GM23338 (cell line): ENCODE data around the gene FAM117B. TPM values are rescaled to one million over a fixed set of nuclear protein-coding genes. Genes with fewer than 3 reads are reported as not detected.

Source experiments
- ATAC-seq: fragments of 200-7000 bp; cut with Tn5 transposase; 3 replicates; pipeline ENCODE4 v1.9.1; 2020
- DNase-seq: peaks from one replicate; pipeline ENCODE4 v3.0.0-alpha.2; 2015; ENCODE audit warnings: low spot score
- H2AFZ ChIP-seq: fragments of 200-600 bp; sonication (generic); 2 replicates; pipeline ENCODE4 v1.8.0; 2016; ENCODE audit warnings: antibody characterized with exemption, mild to moderate bottlenecking, moderate library complexity
- H3F3A ChIP-seq: fragments of 200-600 bp; sonication (generic); replicated peaks from 2 replicates; pipeline ENCODE4 v1.8.0; 2017; ENCODE audit warnings: antibody characterized with exemption, mixed run types, low read depth
- H3K27ac ChIP-seq: fragments of 200-600 bp; sonication (generic); 2 replicates; pipeline ENCODE4 v1.6.1; 2016; ENCODE audit warnings: low read depth
- H3K27me3 ChIP-seq: fragments of 200-600 bp; sonication (generic); 2 replicates; pipeline ENCODE4 v1.8.0; 2016; ENCODE audit warnings: mild to moderate bottlenecking, mixed run types, moderate library complexity; ENCODE audit not compliant: insufficient read depth
- H3K36me3 ChIP-seq: fragments of 200-600 bp; sonication (generic); 2 replicates; pipeline ENCODE4 v1.8.0; 2016; ENCODE audit warnings: mild to moderate bottlenecking; ENCODE audit not compliant: insufficient read depth
- H3K4me1 ChIP-seq: fragments of 200-600 bp; sonication (generic); 2 replicates; pipeline ENCODE4 v1.8.0; 2016; ENCODE audit warnings: mild to moderate bottlenecking, moderate library complexity; ENCODE audit not compliant: insufficient read depth
- H3K4me2 ChIP-seq: fragments of 200-600 bp; sonication (generic); 2 replicates; pipeline ENCODE4 v1.7.1; 2017; ENCODE audit warnings: mixed run types
- H3K4me3 ChIP-seq: fragments of 200-600 bp; sonication (generic); 2 replicates; pipeline ENCODE4 v1.6.1; 2016; ENCODE audit warnings: mixed run types
- H3K79me2 ChIP-seq: fragments of 200-600 bp; sonication (generic); replicated peaks from 2 replicates; pipeline ENCODE4 v1.8.0; 2017; ENCODE audit warnings: mild to moderate bottlenecking; ENCODE audit not compliant: insufficient read depth
- H3K9me2 ChIP-seq: fragments of 200-600 bp; sonication (generic); 2 replicates; pipeline ENCODE4 v1.8.0; 2017; ENCODE audit not compliant: insufficient read depth
- H4K20me1 ChIP-seq: fragments of 200-600 bp; sonication (generic); replicated peaks from 2 replicates; pipeline ENCODE4 v1.8.0; 2017; ENCODE audit warnings: mild to moderate bottlenecking; ENCODE audit not compliant: insufficient read depth
- H3K27ac Mint-ChIP-seq: 2 replicates; pipeline ENCODE4 v1.8.0; 2020; ENCODE audit warnings: inconsistent platforms, mild to moderate bottlenecking, moderate library complexity, mixed read lengths
- H3K27me3 Mint-ChIP-seq: 3 replicates; pipeline ENCODE4 v1.8.0; 2022; ENCODE audit warnings: low read depth, mild to moderate bottlenecking, moderate library complexity, mixed read lengths, inconsistent platforms; ENCODE audit not compliant: insufficient read depth, poor library complexity
- H3K36me3 Mint-ChIP-seq: 3 replicates; pipeline ENCODE4 v1.8.0; 2021; ENCODE audit warnings: low read depth, mild to moderate bottlenecking, inconsistent platforms, moderate library complexity, mixed read lengths
- H3K4me1 Mint-ChIP-seq: 3 replicates; pipeline ENCODE4 v1.8.0; 2020; ENCODE audit warnings: mild to moderate bottlenecking, inconsistent platforms, mixed read lengths
- H3K4me3 Mint-ChIP-seq: 3 replicates; pipeline ENCODE4 v1.8.0; 2021; ENCODE audit warnings: moderate library complexity, mild to moderate bottlenecking, inconsistent platforms, mixed read lengths
- H3K9me3 Mint-ChIP-seq: 3 replicates; pipeline ENCODE4 v1.8.0; 2020; ENCODE audit warnings: moderate library complexity, mild to moderate bottlenecking, inconsistent platforms, mixed read lengths
- CREB1 ChIP-seq: fragments of 250-450 bp; sonication (Bioruptor Pico); IDR thresholded peaks from 2 replicates; pipeline ENCODE4 v1.5.0; 2020; ENCODE audit warnings: low read depth, mild to moderate bottlenecking, moderate library complexity
- EZH2 ChIP-seq: fragments of 200-600 bp; sonication (generic); IDR thresholded peaks from one replicate; pipeline ENCODE4 v1.8.0; 2017; ENCODE audit warnings: antibody characterized with exemption, mild to moderate bottlenecking, low read depth; ENCODE audit not compliant: unreplicated experiment
- NANOG ChIP-seq: IDR thresholded peaks from 2 replicates; pipeline ENCODE4 v1.6.1; 2016; ENCODE audit warnings: antibody characterized with exemption, borderline replicate concordance
- POLR2AphosphoS5 ChIP-seq: IDR thresholded peaks from 2 replicates; pipeline ENCODE4 v1.6.1; 2016; ENCODE audit warnings: antibody characterized with exemption, low read depth
- ZNF114 ChIP-seq: fragments of 250-450 bp; sonication (Bioruptor Pico); IDR thresholded peaks from 2 replicates; pipeline ENCODE4 v1.5.0; 2020; ENCODE audit warnings: mild to moderate bottlenecking, moderate library complexity
- ZNF331 ChIP-seq: fragments of 250-450 bp; sonication (Bioruptor Pico); IDR thresholded peaks from 2 replicates; pipeline ENCODE4 v1.5.0; 2020; ENCODE audit warnings: low read depth, mild to moderate bottlenecking, moderate library complexity
- polyA plus RNA-seq: library from polyadenylated mRNA; unstranded; fragments of >200 nt; fragmentation: Nextera tagmentation; extraction: Ambion mirVana; gene quantifications from 2 replicates; pipeline ENCODE4 v1.2.1, GENCODE V29; 2016
- total RNA-seq: library from RNA; depleted of rRNA; stranded (reverse); fragments of >200 nt; shearing (Covaris generic); gene quantifications from 2 replicates; pipeline ENCODE4 v1.2.3, GENCODE V29; 2014
- TF ChIP-seq, protein P1 (sequence below), 2 experiments: fragments of 200-600 bp in 1 of 2; sonication (generic) in 1 of 2; conservative IDR thresholded peaks; 2 replicates each; pipeline versions ENCODE4 v1.5.1 to v1.6.1; 2016 to 2017; ENCODE audit warnings: antibody characterized with exemption in 2 of 2, low read depth in 2 of 2, mild to moderate bottlenecking in 2 of 2, moderate library complexity in 1 of 2

FAM117B gene
- total and polyA plus RNA-seq, 2 experiments from 2014 or later: 8.4 to 23.0 TPM

DNA sequence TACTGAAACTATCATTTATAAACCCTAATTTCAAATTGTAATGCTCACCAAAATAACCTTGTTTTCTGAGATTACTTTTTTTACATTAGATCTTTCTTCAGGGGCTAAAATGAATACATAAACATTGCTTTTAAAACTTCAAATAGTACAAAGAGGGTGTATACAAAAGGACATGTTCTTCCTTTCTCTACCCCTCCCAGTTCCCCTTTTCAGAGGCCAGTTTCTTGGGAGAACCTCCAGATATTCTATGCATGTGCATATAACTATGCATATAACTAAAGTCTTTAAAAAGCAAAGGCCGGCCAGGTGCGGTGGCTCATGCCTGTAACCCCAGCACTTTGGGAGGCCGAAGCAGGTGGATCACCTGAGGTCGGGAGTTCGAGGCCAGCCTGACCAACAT is 10.6 kb upstream of the FAM117B start:
- Histone ChIP-seq H3K9me2 (no peaks in the 10 kb centered on the region), H3K4me1 (no peaks in the 10 kb centered on the region), H3F3A (no peaks in the 10 kb centered on the region), H3K79me2 (no peaks in the 10 kb centered on the region), H3K4me3 (no peak overlapping the region), H3K36me3 (no peaks in the 10 kb centered on the region), H3K27me3 (no peaks in the 10 kb centered on the region), H3K4me2 (no peak overlapping the region), H2AFZ (no peak overlapping the region), H4K20me1 (no peaks in the 10 kb centered on the region), H3K27ac (no peak overlapping the region)
- Mint-ChIP-seq H3K4me3 (no peak overlapping the region), H3K36me3 (no peaks in the 10 kb centered on the region), H3K27me3 (no peaks in the 10 kb centered on the region), H3K27ac (no peak overlapping the region), H3K4me1 (no peaks in the 10 kb centered on the region), H3K9me3 (no peaks in the 10 kb centered on the region)
- TF ChIP-seq ZNF114 (CRISPR knock-in tag) (no peak), EZH2 (no peak), ZNF331 (CRISPR knock-in tag) (no peak)
- DNase-seq (no peak), ATAC-seq (no peak)

GRCh38 chr2:202627042-202627441 is 7.7 kb upstream of the FAM117B start:
- no peaks in the 10 kb centered on the region for H3K9me2 ChIP-seq
- Mint-ChIP-seq H3K9me3 (no peaks in the 10 kb centered on the region), H3K36me3 (no peaks in the 10 kb centered on the region), H3K27me3 (no peaks in the 10 kb centered on the region), H3K4me3 (no peak overlapping the region), H3K27ac (no peak overlapping the region), H3K4me1 (no peaks in the 10 kb centered on the region)
- no peak overlapping the region for H3K27ac ChIP-seq
- H3K36me3 ChIP-seq: no peaks in the 10 kb centered on the region
- TF ChIP-seq POLR2AphosphoS5 (no peak), NANOG (no peak), ZNF114 (CRISPR knock-in tag) (no peak), CREB1 (CRISPR knock-in tag) (no peak), EZH2 (no peak)
- TF ChIP-seq, protein P1, sequence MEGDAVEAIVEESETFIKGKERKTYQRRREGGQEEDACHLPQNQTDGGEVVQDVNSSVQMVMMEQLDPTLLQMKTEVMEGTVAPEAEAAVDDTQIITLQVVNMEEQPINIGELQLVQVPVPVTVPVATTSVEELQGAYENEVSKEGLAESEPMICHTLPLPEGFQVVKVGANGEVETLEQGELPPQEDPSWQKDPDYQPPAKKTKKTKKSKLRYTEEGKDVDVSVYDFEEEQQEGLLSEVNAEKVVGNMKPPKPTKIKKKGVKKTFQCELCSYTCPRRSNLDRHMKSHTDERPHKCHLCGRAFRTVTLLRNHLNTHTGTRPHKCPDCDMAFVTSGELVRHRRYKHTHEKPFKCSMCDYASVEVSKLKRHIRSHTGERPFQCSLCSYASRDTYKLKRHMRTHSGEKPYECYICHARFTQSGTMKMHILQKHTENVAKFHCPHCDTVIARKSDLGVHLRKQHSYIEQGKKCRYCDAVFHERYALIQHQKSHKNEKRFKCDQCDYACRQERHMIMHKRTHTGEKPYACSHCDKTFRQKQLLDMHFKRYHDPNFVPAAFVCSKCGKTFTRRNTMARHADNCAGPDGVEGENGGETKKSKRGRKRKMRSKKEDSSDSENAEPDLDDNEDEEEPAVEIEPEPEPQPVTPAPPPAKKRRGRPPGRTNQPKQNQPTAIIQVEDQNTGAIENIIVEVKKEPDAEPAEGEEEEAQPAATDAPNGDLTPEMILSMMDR (conservative IDR thresholded peaks at IDR 0.05; ENCODE audit: low read depth in 2 of 2): no peak
- H3K4me1 ChIP-seq: no peaks in the 10 kb centered on the region
- H3K79me2 ChIP-seq: no peaks in the 10 kb centered on the region
- peak overlapping the region; percentile 60; the same call in 1 of the 2 replicates for H2AFZ ChIP-seq
- no peak overlapping the region for H3K4me2 ChIP-seq
- H4K20me1 ChIP-seq: no peaks in the 10 kb centered on the region
- ATAC-seq (no peak), DNase-seq (no peak)
- H3F3A ChIP-seq: no peaks in the 10 kb centered on the region
- no peaks in the 10 kb centered on the region for H3K27me3 ChIP-seq
- H3K4me3 ChIP-seq: no peak overlapping the region

DNA sequence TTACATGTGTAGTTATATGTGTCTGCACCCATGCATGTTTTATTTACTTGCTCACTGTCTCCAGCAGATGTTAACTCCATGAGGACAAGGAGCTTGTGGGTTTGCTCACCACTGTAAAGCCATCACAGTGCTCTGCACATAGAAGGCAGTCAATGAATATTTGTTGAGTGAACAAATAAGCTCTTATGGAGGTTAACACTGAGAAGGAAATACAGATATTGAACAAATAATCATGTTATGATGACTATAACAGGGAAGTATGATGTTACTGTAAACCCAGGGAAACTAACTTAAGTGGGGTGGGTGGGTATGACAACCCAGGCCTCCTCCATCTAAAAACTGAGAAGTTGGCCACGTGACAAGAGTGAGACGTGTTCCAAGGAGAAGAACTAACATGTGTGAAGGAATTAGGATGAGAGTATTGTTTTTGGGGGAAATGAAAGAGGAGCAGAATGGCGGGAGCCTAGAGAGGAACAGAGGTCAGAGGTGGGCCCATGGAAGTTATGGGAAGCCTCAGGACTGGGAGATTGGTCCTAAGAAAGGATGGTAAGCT is 6.0 kb upstream of the FAM117B start:
- Mint-ChIP-seq H3K4me1 (peaks cover 3% of the 10 kb centered on the region), H3K36me3 (no peaks in the 10 kb centered on the region), H3K27me3 (no peaks in the 10 kb centered on the region), H3K27ac (no peak overlapping the region), H3K4me3 (no peak overlapping the region), H3K9me3 (no peaks in the 10 kb centered on the region)
- Histone ChIP-seq H3K4me3 (no peak overlapping the region), H3K79me2 (no peaks in the 10 kb centered on the region), H3F3A (no peaks in the 10 kb centered on the region), H3K27me3 (no peaks in the 10 kb centered on the region), H3K9me2 (no peaks in the 10 kb centered on the region), H3K4me1 (peaks cover 1% of the 10 kb centered on the region; the same call in 1 of the 2 replicates), H3K36me3 (no peaks in the 10 kb centered on the region), H3K27ac (no peak overlapping the region), H4K20me1 (no peaks in the 10 kb centered on the region), H2AFZ (no peak overlapping the region), H3K4me2 (no peak overlapping the region)
- ATAC-seq: no peak
- no peak for DNase-seq
- TF ChIP-seq, protein P1 (conservative IDR thresholded peaks at IDR 0.05; ENCODE audit: low read depth in 2 of 2): no peak
- no peak for TF ChIP-seq NANOG
- TF ChIP-seq EZH2: no peak
